CD4-positive, alpha-beta memory T cell (primary cell): ENCODE measurements around the gene SLCO1C1. TPM values are rescaled to one million over a fixed set of nuclear protein-coding genes. Genes with fewer than 3 reads are reported as not detected.

Experiments used
- CTCF ChIA-PET: fragments of 350-600 bp; sonication (Branson Sonifier 250); formaldehyde crosslinking; loops from one replicate; lab custom pipeline; 2021; ENCODE audit warnings: inconsistent platforms; ENCODE audit not compliant: partially characterized antibody; lab: Charles Lee
- POLR2A ChIA-PET: fragments of 350-600 bp; sonication (Branson Sonifier 250); formaldehyde crosslinking; loops from one replicate; lab custom pipeline; 2021; ENCODE audit not compliant: partially characterized antibody; lab: Charles Lee
- DNase-seq, 5 donors: peaks; one replicate each; pipeline versions ENCODE4 v3.0.0 to v3.0.0-alpha.2; 2020 to 2022; ENCODE audit warnings: mixed read lengths in 1 of 5
- H3K27ac ChIP-seq: one replicate; pipeline ENCODE4 v1.7.0; 2013; ENCODE audit warnings: low read depth, low read length
- H3K27me3 ChIP-seq: 2 replicates; pipeline ENCODE4 v1.7.0; 2013; ENCODE audit warnings: mild to moderate bottlenecking, low read length, moderate library complexity; ENCODE audit not compliant: insufficient read depth
- H3K36me3 ChIP-seq: 2 replicates; pipeline ENCODE4 v1.7.0; 2013; ENCODE audit warnings: mild to moderate bottlenecking, low read length, moderate library complexity; ENCODE audit not compliant: insufficient read depth
- H3K4me1 ChIP-seq: 2 replicates; pipeline ENCODE4 v1.7.0; 2013; ENCODE audit warnings: mild to moderate bottlenecking, low read length, moderate library complexity; ENCODE audit not compliant: insufficient read depth
- H3K4me3 ChIP-seq, 2 donors: one replicate each; pipeline ENCODE4 v1.7.0; 2013; ENCODE audit warnings: low read length in 2 of 2, mild to moderate bottlenecking in 1 of 2
- H3K9me3 ChIP-seq, 2 donors: one replicate each; pipeline ENCODE4 v1.7.0; 2013; ENCODE audit warnings: low read length in 2 of 2, control low read depth in 1 of 2; ENCODE audit not compliant: control insufficient read depth in 1 of 2
- H3K27ac Mint-ChIP-seq, 7 donors: one replicate each; pipeline ENCODE4 v1.8.0; 2020 to 2021; ENCODE audit warnings: mixed read lengths in 7 of 7, mild to moderate bottlenecking in 6 of 7, inconsistent platforms in 3 of 7, moderate library complexity in 3 of 7
- H3K27me3 Mint-ChIP-seq, 2 donors: one replicate each; pipeline ENCODE4 v1.8.0; 2020 to 2021; ENCODE audit warnings: mixed read lengths in 2 of 2
- H3K36me3 Mint-ChIP-seq, 2 donors: one replicate each; pipeline ENCODE4 v1.8.0; 2020 to 2021; ENCODE audit warnings: mixed read lengths in 2 of 2, inconsistent platforms in 1 of 2, mild to moderate bottlenecking in 1 of 2
- H3K4me1 Mint-ChIP-seq, 4 donors: one replicate each; pipeline ENCODE4 v1.8.0; 2020 to 2021; ENCODE audit warnings: mixed read lengths in 4 of 4, mild to moderate bottlenecking in 1 of 4
- H3K4me3 Mint-ChIP-seq, 8 donors: one replicate each; pipeline ENCODE4 v1.8.0; 2020 to 2021; ENCODE audit warnings: mixed read lengths in 8 of 8, mild to moderate bottlenecking in 7 of 8, moderate library complexity in 6 of 8, inconsistent platforms in 3 of 8
- H3K9me3 Mint-ChIP-seq, 8 donors: one replicate each; pipeline ENCODE4 v1.8.0; 2020 to 2021; ENCODE audit warnings: mixed read lengths in 8 of 8, mild to moderate bottlenecking in 5 of 8, inconsistent platforms in 3 of 8, moderate library complexity in 1 of 8
- intact Hi-C: fragments of 100-400 bp; cut with micrococcal nuclease; formaldehyde crosslinking; loops from one replicate; pipeline ENCODE4 v1.15.1; 2023
- polyA plus RNA-seq, 2 donors: library from polyadenylated mRNA; unstranded; fragments of 300-500 nt; fragmentation: Illumina TruSeq; gene quantifications; one replicate each; pipeline ENCODE4 v1.2.3, GENCODE V29; 2021
- total RNA-seq, 2 experiments: library from RNA; stranded (reverse); gene quantifications; one replicate each; pipeline ENCODE4 v1.2.3, GENCODE V29; 2021

The SLCO1C1 gene
- total and polyA plus RNA-seq, 4 experiments from 2014 or later = not detected

DNA sequence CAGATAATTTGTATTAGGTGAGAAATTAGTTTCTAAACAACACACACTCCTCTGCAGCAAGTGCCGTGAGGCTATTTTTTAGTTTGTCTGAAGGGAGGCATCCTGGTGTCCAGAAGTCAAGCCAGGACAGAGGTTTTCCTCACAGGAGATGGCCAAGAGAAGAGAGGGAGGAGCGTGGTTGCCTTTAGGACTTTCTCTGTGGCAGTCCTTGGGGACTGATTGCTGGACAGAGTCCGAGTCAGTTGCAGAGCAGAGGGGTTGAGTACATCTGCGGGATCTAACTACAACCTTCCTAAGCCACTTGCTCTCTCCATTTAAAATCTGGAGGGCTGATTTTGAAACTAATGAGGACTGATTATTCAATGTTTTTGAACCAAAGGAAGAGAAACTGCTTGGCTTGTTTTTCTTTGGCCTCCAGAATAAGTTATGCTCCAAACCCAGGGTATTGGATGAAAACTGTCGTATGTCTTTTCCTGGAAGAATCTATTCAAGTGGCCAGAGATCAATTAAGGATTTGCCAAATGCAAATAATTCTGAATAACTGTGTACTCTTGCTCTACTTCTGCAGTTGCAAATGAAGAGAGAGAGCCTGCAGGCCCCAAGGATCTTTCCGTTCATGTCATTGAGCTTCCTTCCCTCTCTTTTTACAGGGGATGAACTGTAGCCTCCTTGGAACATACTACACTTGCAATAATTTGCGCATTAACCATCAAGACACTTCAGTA is 1.2 kb downstream of the SLCO1C1 start:
- Mint-ChIP-seq H3K36me3 (no peaks in the 10 kb centered on the region), H3K4me3 (no peak overlapping the region), H3K9me3 (peaks cover 0 to 3% (median 0%) of the 10 kb centered on the region in 8 donors), H3K27ac (no peak overlapping the region), H3K4me1 (no peaks in the 10 kb centered on the region), H3K27me3 (no peaks in the 10 kb centered on the region)
- POLR2A ChIA-PET = no interaction called here
- Histone ChIP-seq H3K9me3 (no peaks in the 10 kb centered on the region), H3K36me3 (no peaks in the 10 kb centered on the region), H3K27ac (no peak overlapping the region), H3K27me3 (no peaks in the 10 kb centered on the region), H3K4me3 (no peak overlapping the region), H3K4me1 (no peaks in the 10 kb centered on the region)
- CTCF ChIA-PET = no interaction called here
- no peak for DNase-seq
- intact Hi-C loops = no loop called here

DNA sequence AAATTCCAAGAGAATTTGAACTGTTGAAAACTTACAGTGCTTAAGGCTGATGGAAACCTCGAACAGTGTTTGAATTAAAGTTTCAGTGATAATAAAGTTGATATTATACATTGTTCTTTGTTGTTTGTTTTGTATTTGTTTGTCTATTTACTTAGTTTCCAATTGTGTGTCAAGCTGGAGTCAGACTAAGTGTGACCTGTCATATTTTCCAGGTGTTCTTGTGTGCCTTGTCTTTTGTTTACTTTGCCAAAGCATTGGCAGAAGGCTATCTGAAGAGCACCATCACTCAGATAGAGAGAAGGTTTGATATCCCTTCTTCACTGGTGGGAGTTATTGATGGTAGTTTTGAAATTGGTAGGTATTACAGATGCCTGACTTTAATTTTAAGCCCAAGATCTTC is 6.0 kb downstream of the SLCO1C1 start:
- Histone ChIP-seq H3K9me3 (no peaks in the 10 kb centered on the region), H3K27me3 (no peaks in the 10 kb centered on the region), H3K36me3 (no peaks in the 10 kb centered on the region), H3K4me3 (no peak overlapping the region), H3K4me1 (no peaks in the 10 kb centered on the region), H3K27ac (no peak overlapping the region)
- ChIA-PET POLR2A (no interaction called here), CTCF (no interaction called here)
- Mint-ChIP-seq H3K4me3 (no peak overlapping the region), H3K27me3 (no peaks in the 10 kb centered on the region), H3K27ac (no peak overlapping the region), H3K36me3 (no peaks in the 10 kb centered on the region), H3K4me1 (no peaks in the 10 kb centered on the region), H3K9me3 (peaks cover 0 to 2% (median 0%) of the 10 kb centered on the region in 8 donors)
- intact Hi-C loops = no loop called here
- DNase-seq = no peak

DNA sequence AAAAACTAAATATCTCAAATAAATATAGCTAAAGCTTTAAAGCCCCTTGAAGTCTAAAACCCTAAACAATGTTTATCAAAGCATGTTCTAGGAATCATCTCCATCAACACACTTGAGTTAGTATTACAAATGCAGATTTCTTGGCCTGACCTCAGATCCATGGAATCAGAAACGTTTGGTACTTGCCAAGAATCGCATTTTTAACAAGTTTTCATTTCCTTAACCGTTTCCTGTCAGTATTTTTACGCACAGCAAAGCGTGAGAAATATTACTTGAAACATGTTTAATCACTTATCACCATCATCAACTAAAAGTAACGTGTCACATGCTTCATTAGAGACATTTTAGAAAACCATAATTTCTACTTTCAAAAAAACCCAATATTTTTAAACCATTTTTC is 9.7 kb downstream of the SLCO1C1 start:
- ChIA-PET CTCF (no interaction called here), POLR2A (no interaction called here)
- DNase-seq = no peak
- H3K36me3 Mint-ChIP-seq = no peaks in the 10 kb centered on the region
- no peak overlapping the region for H3K4me3 Mint-ChIP-seq
- H3K27ac Mint-ChIP-seq = no peak overlapping the region
- H3K27me3 Mint-ChIP-seq = no peaks in the 10 kb centered on the region
- Histone ChIP-seq H3K4me3 (no peak overlapping the region), H3K4me1 (no peaks in the 10 kb centered on the region), H3K36me3 (no peaks in the 10 kb centered on the region), H3K27me3 (no peaks in the 10 kb centered on the region), H3K27ac (no peak overlapping the region), H3K9me3 (no peaks in the 10 kb centered on the region)
- H3K9me3 Mint-ChIP-seq = peaks cover 0 to 3% (median under 1%) of the 10 kb centered on the region in 8 donors
- no peaks in the 10 kb centered on the region for H3K4me1 Mint-ChIP-seq
- intact Hi-C loops = no loop called here

DNA sequence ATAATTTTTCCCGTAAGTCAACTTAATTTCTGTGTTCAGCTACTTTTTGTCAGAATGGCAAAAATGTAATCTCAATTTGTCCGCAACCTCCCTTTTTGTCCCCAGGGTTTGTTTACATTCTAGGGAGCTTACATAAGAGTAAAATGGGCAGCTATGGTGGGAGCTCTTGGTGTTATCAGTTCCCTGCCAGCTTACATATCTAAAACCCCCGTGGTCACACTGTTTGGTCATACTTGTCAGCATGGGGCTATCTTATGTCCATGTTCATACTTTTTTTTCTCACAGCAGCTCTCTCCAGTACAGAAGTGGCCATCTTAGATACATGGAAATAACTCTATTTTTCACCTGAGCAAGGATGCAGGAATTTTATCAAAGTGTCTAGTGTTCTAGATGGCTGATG is 16.7 kb downstream of the SLCO1C1 start:
- CTCF ChIA-PET = no interaction called here
- H3K27me3 Mint-ChIP-seq = no peaks in the 10 kb centered on the region
- no peak overlapping the region for H3K27ac Mint-ChIP-seq
- POLR2A ChIA-PET = no interaction called here
- no peak overlapping the region for H3K27ac ChIP-seq
- DNase-seq = no peak
- H3K36me3 ChIP-seq = no peaks in the 10 kb centered on the region
- intact Hi-C loops = no loop called here
- H3K4me1 Mint-ChIP-seq = no peaks in the 10 kb centered on the region
- no peaks in the 10 kb centered on the region for H3K36me3 Mint-ChIP-seq
- no peaks in the 10 kb centered on the region for H3K9me3 ChIP-seq
- H3K4me1 ChIP-seq = no peaks in the 10 kb centered on the region
- H3K4me3 Mint-ChIP-seq = no peak overlapping the region
- no peaks in the 10 kb centered on the region for H3K27me3 ChIP-seq
- peaks cover 0 to 7% (median 2%) of the 10 kb centered on the region in 8 donors for H3K9me3 Mint-ChIP-seq
- no peak overlapping the region for H3K4me3 ChIP-seq

DNA sequence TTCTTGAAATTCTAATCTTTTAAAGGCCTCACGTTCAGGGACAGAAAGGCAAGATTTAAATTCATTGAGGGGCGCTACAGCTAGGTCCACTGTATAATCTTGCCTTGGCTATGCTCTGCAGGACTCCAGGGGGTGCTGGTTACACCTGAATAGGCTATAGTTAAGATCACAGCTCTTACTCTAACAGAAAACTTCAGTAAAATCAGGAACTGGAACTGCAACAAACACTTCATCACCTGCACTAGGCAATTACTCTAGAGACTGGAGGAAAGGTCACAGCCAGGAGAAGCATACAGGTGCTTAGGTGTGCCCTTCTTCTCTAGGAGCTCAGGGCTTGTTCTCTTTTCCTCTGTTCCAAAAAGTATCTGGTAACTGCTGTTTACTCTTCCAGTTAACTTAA is 20.9 kb downstream of the SLCO1C1 start:
- H3K4me3 Mint-ChIP-seq = no peak overlapping the region
- no peak for DNase-seq
- CTCF ChIA-PET = no interaction called here
- no peaks in the 10 kb centered on the region for H3K36me3 Mint-ChIP-seq
- H3K27me3 Mint-ChIP-seq = no peaks in the 10 kb centered on the region
- Histone ChIP-seq H3K4me1 (no peaks in the 10 kb centered on the region), H3K36me3 (no peaks in the 10 kb centered on the region), H3K27ac (no peak overlapping the region), H3K9me3 (no peaks in the 10 kb centered on the region), H3K27me3 (no peaks in the 10 kb centered on the region), H3K4me3 (no peak overlapping the region)
- intact Hi-C loops = no loop called here
- H3K27ac Mint-ChIP-seq = no peak overlapping the region
- H3K9me3 Mint-ChIP-seq = peaks cover 0 to 4% (median 2%) of the 10 kb centered on the region in 8 donors
- H3K4me1 Mint-ChIP-seq = no peaks in the 10 kb centered on the region
- POLR2A ChIA-PET = no interaction called here

DNA sequence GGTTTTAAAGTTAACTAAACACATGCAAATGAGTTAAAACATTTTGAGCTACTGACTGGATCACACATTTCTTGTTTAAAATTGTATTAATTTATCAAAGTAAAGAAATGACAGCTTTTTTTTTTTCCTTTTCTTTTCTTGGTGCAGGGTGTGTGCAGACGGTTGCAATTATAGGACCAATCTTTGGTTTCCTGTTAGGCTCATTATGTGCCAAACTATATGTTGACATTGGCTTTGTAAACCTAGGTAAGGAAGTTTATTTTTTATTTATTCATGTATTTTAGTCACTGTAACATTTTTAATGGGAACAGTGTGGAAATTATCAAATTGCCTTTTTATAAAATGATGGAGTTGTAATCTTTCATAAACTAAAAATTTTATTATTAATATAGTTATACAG is 21.9 kb downstream of the SLCO1C1 start:
- no peaks in the 10 kb centered on the region for H3K36me3 ChIP-seq
- Mint-ChIP-seq H3K36me3 (no peaks in the 10 kb centered on the region), H3K9me3 (peaks cover 0 to 4% (median 1%) of the 10 kb centered on the region in 8 donors), H3K27me3 (no peaks in the 10 kb centered on the region), H3K27ac (no peak overlapping the region), H3K4me1 (no peaks in the 10 kb centered on the region), H3K4me3 (no peak overlapping the region)
- CTCF ChIA-PET = no interaction called here
- no peak overlapping the region for H3K4me3 ChIP-seq
- intact Hi-C loops = no loop called here
- H3K27ac ChIP-seq = no peak overlapping the region
- POLR2A ChIA-PET = no interaction called here
- no peaks in the 10 kb centered on the region for H3K27me3 ChIP-seq
- DNase-seq = no peak
- H3K9me3 ChIP-seq = no peaks in the 10 kb centered on the region
- no peaks in the 10 kb centered on the region for H3K4me1 ChIP-seq

DNA sequence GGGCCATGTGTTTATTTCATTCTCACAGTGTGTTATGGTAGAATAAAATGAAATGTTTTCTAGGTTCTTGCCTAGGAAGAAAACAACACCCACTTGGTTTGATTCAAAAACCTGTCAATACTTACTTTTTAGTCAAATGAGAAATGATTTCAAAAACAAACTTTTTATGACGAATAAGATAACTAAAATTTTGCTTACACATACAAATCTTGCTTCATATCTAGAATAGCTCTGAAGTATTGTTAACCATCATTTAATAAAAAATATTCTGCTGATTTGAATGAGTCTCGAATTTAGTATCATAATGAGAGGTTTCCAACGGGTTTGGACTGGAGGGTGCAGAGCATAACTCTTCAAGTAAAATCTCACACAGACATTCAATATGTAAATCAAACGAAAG is 23.2 kb downstream of the SLCO1C1 start:
- no peaks in the 10 kb centered on the region for H3K36me3 ChIP-seq
- H3K27me3 Mint-ChIP-seq = no peaks in the 10 kb centered on the region
- no peak for DNase-seq
- no peaks in the 10 kb centered on the region for H3K27me3 ChIP-seq
- no peaks in the 10 kb centered on the region for H3K4me1 Mint-ChIP-seq
- H3K9me3 Mint-ChIP-seq = peaks cover 0 to 3% (median 0%) of the 10 kb centered on the region in 8 donors
- ChIA-PET CTCF (no interaction called here), POLR2A (no interaction called here)
- H3K36me3 Mint-ChIP-seq = no peaks in the 10 kb centered on the region
- H3K9me3 ChIP-seq = no peaks in the 10 kb centered on the region
- no peaks in the 10 kb centered on the region for H3K4me1 ChIP-seq
- no peak overlapping the region for H3K4me3 Mint-ChIP-seq
- no peak overlapping the region for H3K27ac ChIP-seq
- intact Hi-C loops = no loop called here
- H3K27ac Mint-ChIP-seq = no peak overlapping the region
- no peak overlapping the region for H3K4me3 ChIP-seq
